SK-N-SH (cell line): Measurements from ENCODE around the gene SLC6A13. TPM values are rescaled to one million over a fixed set of nuclear protein-coding genes. Genes with fewer than 3 reads are reported as not detected.

Source experiments
- CTCF ChIA-PET: fragments of 300-600, 350-600 bp; formaldehyde crosslinking; extraction: SDS; loops from one replicate; lab custom pipeline; 2021; lab: Yijun Ruan, JAX
- POLR2A ChIA-PET: fragments of 350-600 bp; sonication (Branson Sonifier 250); formaldehyde crosslinking; extraction: SDS; loops from one replicate; lab custom pipeline; 2020; ENCODE audit warnings: antibody characterized with exemption, inconsistent platforms; lab: Yijun Ruan, JAX
- DNase-seq: peaks from one replicate; pipeline ENCODE4 v3.0.0; 2012
- H2AFZ ChIP-seq: fragments of 200-600 bp; sonication (generic); 2 replicates; pipeline ENCODE4 v1.8.1; 2016; ENCODE audit warnings: antibody characterized with exemption, mild to moderate bottlenecking, low read depth
- H3F3A ChIP-seq: fragments of 200-600 bp; sonication (generic); replicated peaks from 2 replicates; pipeline ENCODE3; 2016; ENCODE audit warnings: antibody characterized with exemption, mild to moderate bottlenecking; ENCODE audit not compliant: insufficient read depth
- H3K27ac ChIP-seq, 2 experiments: fragments of 200-500 bp in 1 of 2; fragments of 200-600 bp in 1 of 2; sonication (Bioruptor generic) in 1 of 2; sonication (generic), shearing (Covaris generic) in 1 of 2; 2 replicates each; pipeline versions ENCODE4 v1.5.1 to v1.6.1; 2014 to 2016; ENCODE audit warnings: low read depth in 2 of 2, inconsistent platforms in 1 of 2, low read length in 1 of 2, mild to moderate bottlenecking in 1 of 2, mixed read lengths in 1 of 2
- H3K27me3 ChIP-seq: fragments of 200-600 bp; sonication (generic), shearing (Covaris generic); 2 replicates; pipeline ENCODE4 v1.6.1; 2016; ENCODE audit warnings: mixed run types; ENCODE audit not compliant: insufficient read depth
- H3K36me3 ChIP-seq, 2 experiments: fragments of 200-500 bp in 1 of 2; fragments of 200-600 bp in 1 of 2; sonication (Bioruptor generic) in 1 of 2; sonication (generic) in 1 of 2; replicated peaks in 1 of 2; 2 replicates each; pipeline versions ENCODE3 to v1.5.1; 2014 to 2016; ENCODE audit warnings: low read length in 1 of 2, mild to moderate bottlenecking in 1 of 2; ENCODE audit not compliant: insufficient read depth in 2 of 2, control insufficient read depth in 1 of 2
- H3K4me1 ChIP-seq, 2 experiments: fragments of 200-500 bp in 1 of 2; fragments of 200-600 bp in 1 of 2; sonication (Bioruptor generic) in 1 of 2; sonication (generic), shearing (Covaris generic) in 1 of 2; 2 replicates each; pipeline versions ENCODE4 v1.5.1 to v1.6.1; 2014 to 2016; ENCODE audit warnings: low read depth in 1 of 2, low read length in 1 of 2, mixed run types in 1 of 2; ENCODE audit not compliant: insufficient read depth in 2 of 2, control insufficient read depth in 1 of 2
- H3K4me2 ChIP-seq: fragments of 200-600 bp; sonication (generic), shearing (Covaris generic); 2 replicates; pipeline ENCODE4 v1.6.1; 2017; ENCODE audit warnings: mixed run types
- H3K4me3 ChIP-seq, 2 experiments: fragments of 200-500 bp in 1 of 2; fragments of 200-600 bp in 1 of 2; sonication (Bioruptor generic) in 1 of 2; sonication (generic), shearing (Covaris generic) in 1 of 2; 2 replicates each; pipeline versions ENCODE4 v1.5.1 to v1.8.1; 2014 to 2016; ENCODE audit warnings: low read depth in 2 of 2, inconsistent platforms in 1 of 2, low read length in 1 of 2, mild to moderate bottlenecking in 1 of 2, mixed read lengths in 1 of 2, moderate library complexity in 1 of 2
- H3K79me2 ChIP-seq: fragments of 200-600 bp; sonication (generic); 2 replicates; pipeline ENCODE4 v1.8.1; 2017; ENCODE audit warnings: mild to moderate bottlenecking; ENCODE audit not compliant: insufficient read depth
- H3K9ac ChIP-seq: fragments of 200-600 bp; sonication (generic); 2 replicates; pipeline ENCODE4 v1.6.1; 2017; ENCODE audit warnings: mixed run types
- H3K9me2 ChIP-seq: fragments of 200-600 bp; sonication (generic); 2 replicates; pipeline ENCODE4 v1.6.1; 2017; ENCODE audit warnings: mixed run types
- H3K9me3 ChIP-seq: fragments of 200-600 bp; sonication (generic); 2 replicates; pipeline ENCODE4 v1.6.1; 2017; ENCODE audit warnings: mixed run types, mild to moderate bottlenecking, moderate library complexity
- H4K20me1 ChIP-seq: fragments of 200-600 bp; sonication (generic); 2 replicates; pipeline ENCODE4 v1.6.1; 2017; ENCODE audit warnings: mild to moderate bottlenecking, mixed run types; ENCODE audit not compliant: insufficient read depth
- EP300 ChIP-seq, 2 experiments: IDR thresholded peaks; 2 replicates each; pipeline versions ENCODE4 v1.4.0 to v1.6.1; 2012; ENCODE audit warnings: borderline replicate concordance in 1 of 2, low read depth in 1 of 2, low read length in 1 of 2
- FOXM1 ChIP-seq: IDR thresholded peaks from 2 replicates; pipeline ENCODE4 v1.4.0; 2012; ENCODE audit warnings: low read depth, mild to moderate bottlenecking
- GATA2 ChIP-seq: sonication (generic); formaldehyde crosslinking; IDR thresholded peaks from 2 replicates; pipeline ENCODE4 v1.5.0; 2020; ENCODE audit warnings: mild to moderate bottlenecking, missing genetic modification reagents
- JUND ChIP-seq: IDR thresholded peaks from 2 replicates; pipeline ENCODE4 v1.4.0; 2012
- MXI1 ChIP-seq: IDR thresholded peaks from 2 replicates; pipeline ENCODE4 v1.6.1; 2012; ENCODE audit warnings: mild to moderate bottlenecking, low read depth, low read length, improper control_type of control experiment
- NRF1 ChIP-seq: IDR thresholded peaks from 2 replicates; pipeline ENCODE4 v1.6.1; 2012; ENCODE audit warnings: low read depth, mild to moderate bottlenecking, low read length
- POLR2AphosphoS5 ChIP-seq: IDR thresholded peaks from 2 replicates; pipeline ENCODE4 v1.6.1; 2012; ENCODE audit warnings: low read depth, low read length
- REST ChIP-seq: IDR thresholded peaks from 2 replicates; pipeline ENCODE4 v1.6.1; 2012; ENCODE audit warnings: mild to moderate bottlenecking, low read depth, low read length, moderate library complexity
- SIN3A ChIP-seq: IDR thresholded peaks from 2 replicates; pipeline ENCODE4 v1.6.1; 2012; ENCODE audit warnings: low read depth, mild to moderate bottlenecking, low read length, moderate library complexity, borderline replicate concordance
- SMC3 ChIP-seq: IDR thresholded peaks from 2 replicates; pipeline ENCODE4 v1.6.1; 2012; ENCODE audit warnings: low read depth, low read length, improper control_type of control experiment
- TAF1 ChIP-seq: IDR thresholded peaks from 2 replicates; pipeline ENCODE4 v1.6.1; 2012; ENCODE audit warnings: low read depth, mild to moderate bottlenecking, low read length, moderate library complexity, borderline replicate concordance
- TEAD4 ChIP-seq: IDR thresholded peaks from 2 replicates; pipeline ENCODE4 v1.4.0; 2012; ENCODE audit warnings: mild to moderate bottlenecking, borderline replicate concordance; ENCODE audit not compliant: insufficient read depth
- USF2 ChIP-seq: fragments of 150-350 bp; IDR thresholded peaks from 2 replicates; pipeline ENCODE4 v1.6.1; 2017; ENCODE audit warnings: antibody characterized with exemption, low read length, low read depth, borderline replicate concordance
- YY1 ChIP-seq: IDR thresholded peaks from 2 replicates; pipeline ENCODE4 v1.4.0; 2012; ENCODE audit warnings: low read depth, mild to moderate bottlenecking
- WGBS: methylation state at CpG from one replicate; pipeline ENCODE4 v1.1.6; 2017; ENCODE audit warnings: low lambda C conversion rate; 5-methylcytosine and 5-hydroxymethylcytosine counted together
- polyA plus RNA-seq, 3 experiments: library from polyadenylated mRNA; depleted of rRNA; stranded (reverse); fragments of >200 nt; gene quantifications; 2 replicates each; pipeline ENCODE4 v1.2.3, GENCODE V29; 2012
- TF ChIP-seq, protein P1 (sequence below): fragments of 150-350 bp; IDR thresholded peaks from 2 replicates; pipeline ENCODE4 v1.6.1; 2016; ENCODE audit warnings: mild to moderate bottlenecking, low read depth, low read length

Gene SLC6A13
- polyA plus RNA-seq, 1 of the 3 experiments (the other 2 are of a cell fraction), result 0.05 TPM

GRCh38 chr12:256958-257357 is 5.7 kb downstream of the SLC6A13 start:
- Histone ChIP-seq H3K4me3 (no peak overlapping the region), H3K9me2 (no peaks in the 10 kb centered on the region), H3K27ac (no peak overlapping the region), H2AFZ (no peak overlapping the region), H3K4me2 (no peak overlapping the region), H3K79me2 (no peaks in the 10 kb centered on the region), H3F3A (no peaks in the 10 kb centered on the region), H3K9me3 (no peaks in the 10 kb centered on the region), H3K4me1 (no peaks in the 10 kb centered on the region), H3K27me3 (no peaks in the 10 kb centered on the region; the same call in 1 of the 2 replicates), H3K36me3 (no peaks in the 10 kb centered on the region), H4K20me1 (no peaks in the 10 kb centered on the region), H3K9ac (no peak overlapping the region)
- TF ChIP-seq YY1, result no peak
- no peak for TF ChIP-seq USF2
- no peak for TF ChIP-seq SIN3A
- no peak for TF ChIP-seq JUND
- TF ChIP-seq REST, result no peak
- TF ChIP-seq FOXM1, result no peak
- no peak for TF ChIP-seq MXI1
- no peak for TF ChIP-seq SMC3
- no peak for TF ChIP-seq NRF1
- TF ChIP-seq TAF1, result no peak
- no peak for TF ChIP-seq EP300 (IDR thresholded peaks at IDR 0.05; ENCODE audit: borderline replicate concordance in 1 of 2, low read depth in 1 of 2, low read length in 1 of 2)
- TF ChIP-seq, protein P1, sequence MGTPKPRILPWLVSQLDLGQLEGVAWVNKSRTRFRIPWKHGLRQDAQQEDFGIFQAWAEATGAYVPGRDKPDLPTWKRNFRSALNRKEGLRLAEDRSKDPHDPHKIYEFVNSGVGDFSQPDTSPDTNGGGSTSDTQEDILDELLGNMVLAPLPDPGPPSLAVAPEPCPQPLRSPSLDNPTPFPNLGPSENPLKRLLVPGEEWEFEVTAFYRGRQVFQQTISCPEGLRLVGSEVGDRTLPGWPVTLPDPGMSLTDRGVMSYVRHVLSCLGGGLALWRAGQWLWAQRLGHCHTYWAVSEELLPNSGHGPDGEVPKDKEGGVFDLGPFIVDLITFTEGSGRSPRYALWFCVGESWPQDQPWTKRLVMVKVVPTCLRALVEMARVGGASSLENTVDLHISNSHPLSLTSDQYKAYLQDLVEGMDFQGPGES, result no peak
- TF ChIP-seq TEAD4, result no peak
- TF ChIP-seq POLR2AphosphoS5, result no peak
- TF ChIP-seq GATA2 (CRISPR knock-in tag), result no peak
- ChIA-PET POLR2A (no interaction called here), CTCF (interaction anchor here (0.6 kb wide), 1 partner anchor 14 kb away, joined by 3 read pairs; no protein-coding TSS in a partner anchor)
- 44% methylated on average over 3 of the region's 3 CpGs for WGBS
- DNase-seq, result no peak
